GM21526 (cell line): ENCODE data around the gene UBE2L3.
A peak's percentile ranks its signal among the peaks of the same experiment; 100 is the strongest.
"Not testable (repeated sequence)": the region's sequence is repeated elsewhere in the genome, so short reads cannot be mapped to it uniquely, and the experiment has no call there.

Experiments used
- ATAC-seq: cut with Tn5 transposase; IDR thresholded peaks from one replicate; pipeline ENCODE4 v1.9.1; 2021; ENCODE audit warnings: moderate library complexity; ENCODE audit not compliant: unreplicated experiment, low FRiP score

UBE2L3 gene

GRCh38 chr22:21567456-21568346, at the start of gene UBE2L3:
Gene UBE2L3, plus strand, starts transcription at chr22:21567714. Its CDS starts 31 bp downstream, at chr22:21567745.
- peak; percentile 59 for ATAC-seq

- not testable (repeated sequence) for ATAC-seq
Observed at GRCh38 chr22:21526705-21527500, 40.6 kb upstream of the UBE2L3 start.

GRCh38 chr22:21531525-21531924, 36.0 kb upstream of the UBE2L3 start:
- not testable (repeated sequence) for ATAC-seq

GRCh38 chr22:21532863-21533648, 34.5 kb upstream of the UBE2L3 start:
- not testable (repeated sequence) for ATAC-seq

- ATAC-seq, result not testable (repeated sequence)
Observed at GRCh38 chr22:21539862-21540261, 27.7 kb upstream of the UBE2L3 start.

GRCh38 chr22:21544432-21545322, 22.8 kb upstream of the UBE2L3 start:
- ATAC-seq, result not testable (repeated sequence)

GRCh38 chr22:21549558-21549957, 18.0 kb upstream of the UBE2L3 start:
- not testable (repeated sequence) for ATAC-seq

- ATAC-seq, result peak; percentile 46
Observed at GRCh38 chr22:21550008-21550677, 17.4 kb upstream of the UBE2L3 start.

GRCh38 chr22:21550678-21551047, 16.9 kb upstream of the UBE2L3 start:
- ATAC-seq, result peak; percentile 13

- not testable (repeated sequence) for ATAC-seq
Observed at GRCh38 chr22:21551361-21551760, 16.2 kb upstream of the UBE2L3 start, which contains the start of gene RIMBP3C. Gene RIMBP3C, minus strand, starts transcription at chr22:21551461. Its CDS starts 485 bp downstream, at chr22:21550976.

- not testable (repeated sequence) for ATAC-seq
Observed at GRCh38 chr22:21559345-21560125, 8.0 kb upstream of the UBE2L3 start.

GRCh38 chr22:21560657-21561056, 6.9 kb upstream of the UBE2L3 start:
- not testable (repeated sequence) for ATAC-seq

GRCh38 chr22:21563912-21564311, 3.6 kb upstream of the UBE2L3 start:
- no peak for ATAC-seq

- ATAC-seq, result no peak
Observed at GRCh38 chr22:21564411-21564810, 3.1 kb upstream of the UBE2L3 start.

GRCh38 chr22:21568347-21569075, 997 bp downstream of the UBE2L3 start:
- ATAC-seq, result no peak

GRCh38 chr22:21569076-21569427, 1.5 kb downstream of the UBE2L3 start:
- ATAC-seq, result not testable (repeated sequence)

- no peak for ATAC-seq
Observed at GRCh38 chr22:21569459-21570170, 2.1 kb downstream of the UBE2L3 start.
